ENCODE results near the gene CD300LG. TPM values are rescaled to one million over a fixed set of nuclear protein-coding genes. Genes with fewer than 3 reads are reported as not detected.
"Not testable (repeated sequence)": the region's sequence is repeated elsewhere in the genome, so short reads cannot be mapped to it uniquely, and the experiment has no call there.

Gene CD300LG
- total RNA-seq, result 1.6 TPM

DNA sequence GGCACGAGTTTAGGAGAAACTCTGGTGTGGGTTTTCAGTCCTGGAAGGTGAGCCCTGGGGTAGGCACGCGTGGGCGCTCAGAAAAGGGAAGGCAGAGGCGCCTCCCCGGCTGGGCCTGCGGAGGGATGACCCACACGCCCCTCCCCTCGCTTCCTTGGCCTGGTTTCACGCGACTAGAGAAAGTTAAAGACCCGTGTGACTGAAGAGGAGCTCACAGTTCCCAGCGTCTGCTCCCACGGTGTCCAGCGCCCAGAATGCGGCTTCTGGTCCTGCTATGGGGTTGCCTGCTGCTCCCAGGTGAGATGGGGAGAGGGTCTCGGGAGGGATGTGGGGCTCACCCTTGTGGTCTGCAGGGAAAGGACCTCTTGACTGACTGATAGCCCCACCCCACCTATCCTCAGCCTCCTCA lies at the start of gene CD300LG:
TSS of gene CD300LG (plus strand) at position 214 of the 409 bp plus-strand sequence. CDS start at position 255, 41 bp downstream.
- H3K9me3 ChIP-seq (ENCODE audit: control insufficient read depth in 3 of 3, low read length in 3 of 3), result no peaks in the 10 kb centered on the region
- H3K9ac ChIP-seq (ENCODE audit: low read depth in 1 of 3, low read length in 3 of 3), result peak within 1 kb of the TSS in 1 of 3 donors; percentile 50
- peaks cover 2 to 7% (median 2%) of the 10 kb centered on the region in 3 donors for H3K27me3 ChIP-seq (ENCODE audit: control insufficient read depth in 3 of 3, insufficient read depth in 3 of 3, low read length in 3 of 3)
- H3K4me1 ChIP-seq (ENCODE audit: control insufficient read depth in 3 of 3, insufficient read depth in 3 of 3, low read length in 3 of 3), result peaks cover under 1 to 12% (median 7%) of the 10 kb centered on the region in 3 donors
- H3K27ac ChIP-seq (ENCODE audit: low read depth, low read length), result no peak within 1 kb of the TSS
- H3K4me3 ChIP-seq (ENCODE audit: low read length in 3 of 3), result peak within 1 kb of the TSS in 1 of 3 donors; percentile 35
- no peaks in the 10 kb centered on the region for H3K36me3 ChIP-seq (ENCODE audit: control insufficient read depth in 3 of 3, insufficient read depth in 3 of 3, low read length in 3 of 3)

- not testable (repeated sequence) for H3K27me3 ChIP-seq (ENCODE audit: control insufficient read depth in 3 of 3, insufficient read depth in 3 of 3, low read length in 3 of 3); H3K27ac ChIP-seq (ENCODE audit: low read depth, low read length); H3K9ac ChIP-seq (ENCODE audit: low read depth in 1 of 3, low read length in 3 of 3)
These were observed 49.0 kb upstream of the CD300LG start for GRCh38 chr17:43798024-43798423.

DNA sequence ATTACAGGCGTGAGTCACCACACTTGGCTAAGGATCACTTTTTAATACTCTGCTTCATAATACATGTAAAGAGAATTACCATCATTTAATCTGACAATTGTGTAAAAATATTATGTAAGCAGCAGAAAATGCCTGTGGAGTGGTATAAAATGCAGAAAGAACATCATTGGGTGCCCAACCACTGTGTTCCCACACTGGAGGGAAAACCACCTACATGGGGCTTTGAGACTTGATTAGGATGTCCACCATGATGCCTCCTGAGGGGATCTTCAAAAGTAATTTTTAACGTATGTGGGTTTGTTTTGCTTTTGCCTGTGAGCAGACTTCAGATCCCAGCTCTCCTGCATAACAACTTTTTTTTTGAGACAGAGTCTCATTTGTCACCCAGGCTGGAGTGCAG lies 47.9 kb upstream of the CD300LG start:
- Histone ChIP-seq H3K4me1 (ENCODE audit: control insufficient read depth in 3 of 3, insufficient read depth in 3 of 3, low read length in 3 of 3) (no peaks in the 10 kb centered on the region), H3K4me3 (ENCODE audit: low read length in 3 of 3) (no peak overlapping the region), H3K36me3 (ENCODE audit: control insufficient read depth in 3 of 3, insufficient read depth in 3 of 3, low read length in 3 of 3) (no peaks in the 10 kb centered on the region), H3K9ac (ENCODE audit: low read depth in 1 of 3, low read length in 3 of 3) (no peak overlapping the region), H3K27ac (ENCODE audit: low read depth, low read length) (no peak overlapping the region), H3K27me3 (ENCODE audit: control insufficient read depth in 3 of 3, insufficient read depth in 3 of 3, low read length in 3 of 3) (no peaks in the 10 kb centered on the region), H3K9me3 (ENCODE audit: control insufficient read depth in 3 of 3, low read length in 3 of 3) (no peaks in the 10 kb centered on the region)

More at GRCh38 chr17:43798024-43798423, 49.0 kb upstream of the CD300LG start:
- not testable (repeated sequence) for H3K36me3 ChIP-seq (ENCODE audit: control insufficient read depth in 3 of 3, insufficient read depth in 3 of 3, low read length in 3 of 3); H3K4me3 ChIP-seq (ENCODE audit: low read length in 3 of 3); H3K9me3 ChIP-seq (ENCODE audit: control insufficient read depth in 3 of 3, low read length in 3 of 3); H3K4me1 ChIP-seq (ENCODE audit: control insufficient read depth in 3 of 3, insufficient read depth in 3 of 3, low read length in 3 of 3)

- H3K36me3 ChIP-seq (ENCODE audit: control insufficient read depth in 3 of 3, insufficient read depth in 3 of 3, low read length in 3 of 3), result no peaks in the 10 kb centered on the region
These were observed 46.2 kb upstream of the CD300LG start for GRCh38 chr17:43800736-43801135.

DNA sequence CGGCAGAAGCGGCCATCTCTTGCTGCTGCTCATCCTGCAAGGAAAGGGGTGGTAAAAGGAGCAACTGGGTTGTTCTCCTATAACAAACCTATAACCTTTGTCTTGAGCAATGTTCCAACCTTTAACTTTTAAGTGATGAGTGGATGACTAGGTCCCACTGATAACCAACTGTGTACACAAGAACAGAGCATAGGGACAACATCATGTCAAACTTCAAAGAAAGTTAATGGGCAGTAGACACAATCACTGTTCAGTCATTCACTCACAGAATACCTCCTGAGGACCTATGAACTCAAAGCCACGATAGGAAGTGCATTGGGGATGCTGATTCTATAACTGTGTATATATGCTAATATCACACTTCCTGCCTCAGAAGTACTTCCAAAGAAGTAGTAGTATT lies 45.1 kb upstream of the CD300LG start:
- no peak overlapping the region for H3K4me3 ChIP-seq (ENCODE audit: low read length in 3 of 3)
- H3K9ac ChIP-seq (ENCODE audit: low read depth in 1 of 3, low read length in 3 of 3), result no peak overlapping the region
- no peak overlapping the region for H3K27ac ChIP-seq (ENCODE audit: low read depth, low read length)
- H3K27me3 ChIP-seq (ENCODE audit: control insufficient read depth in 3 of 3, insufficient read depth in 3 of 3, low read length in 3 of 3), result no peaks in the 10 kb centered on the region
- H3K9me3 ChIP-seq (ENCODE audit: control insufficient read depth in 3 of 3, low read length in 3 of 3), result no peaks in the 10 kb centered on the region
- no peaks in the 10 kb centered on the region for H3K4me1 ChIP-seq (ENCODE audit: control insufficient read depth in 3 of 3, insufficient read depth in 3 of 3, low read length in 3 of 3)
- H3K36me3 ChIP-seq (ENCODE audit: control insufficient read depth in 3 of 3, insufficient read depth in 3 of 3, low read length in 3 of 3), result no peaks in the 10 kb centered on the region

More at GRCh38 chr17:43800736-43801135, 46.2 kb upstream of the CD300LG start:
- Histone ChIP-seq H3K4me1 (ENCODE audit: control insufficient read depth in 3 of 3, insufficient read depth in 3 of 3, low read length in 3 of 3) (no peaks in the 10 kb centered on the region), H3K4me3 (ENCODE audit: low read length in 3 of 3) (no peak overlapping the region), H3K9me3 (ENCODE audit: control insufficient read depth in 3 of 3, low read length in 3 of 3) (no peaks in the 10 kb centered on the region), H3K27ac (ENCODE audit: low read depth, low read length) (no peak overlapping the region), H3K27me3 (ENCODE audit: control insufficient read depth in 3 of 3, insufficient read depth in 3 of 3, low read length in 3 of 3) (no peaks in the 10 kb centered on the region), H3K9ac (ENCODE audit: low read depth in 1 of 3, low read length in 3 of 3) (no peak overlapping the region)

DNA sequence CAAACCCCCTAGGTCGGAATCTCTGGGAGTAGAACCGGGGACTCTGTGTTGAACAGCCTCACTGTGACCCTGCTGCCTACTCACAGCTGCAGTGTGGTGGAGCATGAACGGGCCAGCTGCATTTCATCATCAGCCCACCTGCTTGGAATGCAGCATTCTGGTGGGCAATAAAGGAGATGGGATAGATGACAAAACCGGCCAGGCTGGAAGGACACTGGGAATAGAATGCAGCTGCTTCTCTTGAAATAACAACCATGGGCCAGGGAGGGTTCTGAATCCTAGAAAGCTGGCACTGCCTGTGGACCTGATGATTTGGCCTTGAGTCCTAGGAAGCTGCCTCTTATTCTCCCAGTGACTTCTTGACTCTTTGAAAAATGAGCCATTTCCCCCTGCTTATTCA lies 43.2 kb upstream of the CD300LG start:
- Histone ChIP-seq H3K9ac (ENCODE audit: low read depth in 1 of 3, low read length in 3 of 3) (no peak overlapping the region), H3K9me3 (ENCODE audit: control insufficient read depth in 3 of 3, low read length in 3 of 3) (no peaks in the 10 kb centered on the region), H3K4me1 (ENCODE audit: control insufficient read depth in 3 of 3, insufficient read depth in 3 of 3, low read length in 3 of 3) (no peaks in the 10 kb centered on the region), H3K27me3 (ENCODE audit: control insufficient read depth in 3 of 3, insufficient read depth in 3 of 3, low read length in 3 of 3) (no peaks in the 10 kb centered on the region), H3K27ac (ENCODE audit: low read depth, low read length) (no peak overlapping the region), H3K36me3 (ENCODE audit: control insufficient read depth in 3 of 3, insufficient read depth in 3 of 3, low read length in 3 of 3) (no peaks in the 10 kb centered on the region), H3K4me3 (ENCODE audit: low read length in 3 of 3) (no peak overlapping the region)

DNA sequence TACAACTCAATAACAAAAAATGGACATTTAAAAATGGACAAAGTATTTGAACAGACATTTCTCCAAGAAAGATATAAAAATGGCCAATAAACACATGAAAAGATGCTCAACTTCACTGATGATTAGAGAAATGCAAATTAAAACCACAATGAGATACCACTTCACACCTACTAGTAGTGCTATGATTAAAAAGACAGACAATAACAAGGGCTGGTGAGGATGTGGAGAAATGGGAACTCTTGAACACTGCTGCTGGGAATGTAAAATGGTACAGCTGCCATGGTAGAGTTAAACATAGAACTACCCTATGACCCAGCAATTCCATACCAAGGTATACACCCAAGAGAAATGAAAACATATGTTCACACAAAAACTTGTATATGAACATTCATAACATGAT lies 41.9 kb upstream of the CD300LG start:
- Histone ChIP-seq H3K27me3 (ENCODE audit: control insufficient read depth in 3 of 3, insufficient read depth in 3 of 3, low read length in 3 of 3) (no peaks in the 10 kb centered on the region), H3K9me3 (ENCODE audit: control insufficient read depth in 3 of 3, low read length in 3 of 3) (no peaks in the 10 kb centered on the region), H3K27ac (ENCODE audit: low read depth, low read length) (no peak overlapping the region), H3K4me3 (ENCODE audit: low read length in 3 of 3) (no peak overlapping the region), H3K36me3 (ENCODE audit: control insufficient read depth in 3 of 3, insufficient read depth in 3 of 3, low read length in 3 of 3) (no peaks in the 10 kb centered on the region), H3K4me1 (ENCODE audit: control insufficient read depth in 3 of 3, insufficient read depth in 3 of 3, low read length in 3 of 3) (no peaks in the 10 kb centered on the region), H3K9ac (ENCODE audit: low read depth in 1 of 3, low read length in 3 of 3) (no peak overlapping the region)

GRCh38 chr17:43808076-43808475 lies 38.9 kb upstream of the CD300LG start:
- Histone ChIP-seq H3K27me3 (ENCODE audit: control insufficient read depth in 3 of 3, insufficient read depth in 3 of 3, low read length in 3 of 3) (no peaks in the 10 kb centered on the region), H3K36me3 (ENCODE audit: control insufficient read depth in 3 of 3, insufficient read depth in 3 of 3, low read length in 3 of 3) (peaks cover 0 to 2% (median 0%) of the 10 kb centered on the region in 3 donors), H3K9me3 (ENCODE audit: control insufficient read depth in 3 of 3, low read length in 3 of 3) (no peaks in the 10 kb centered on the region), H3K9ac (ENCODE audit: low read depth in 1 of 3, low read length in 3 of 3) (no peak overlapping the region), H3K4me1 (ENCODE audit: control insufficient read depth in 3 of 3, insufficient read depth in 3 of 3, low read length in 3 of 3) (no peaks in the 10 kb centered on the region), H3K27ac (ENCODE audit: low read depth, low read length) (no peak overlapping the region), H3K4me3 (ENCODE audit: low read length in 3 of 3) (no peak overlapping the region)

- Histone ChIP-seq H3K9ac (ENCODE audit: low read depth in 1 of 3, low read length in 3 of 3) (no peak overlapping the region), H3K27me3 (ENCODE audit: control insufficient read depth in 3 of 3, insufficient read depth in 3 of 3, low read length in 3 of 3) (no peaks in the 10 kb centered on the region), H3K4me1 (ENCODE audit: control insufficient read depth in 3 of 3, insufficient read depth in 3 of 3, low read length in 3 of 3) (no peaks in the 10 kb centered on the region), H3K4me3 (ENCODE audit: low read length in 3 of 3) (no peak overlapping the region), H3K9me3 (ENCODE audit: control insufficient read depth in 3 of 3, low read length in 3 of 3) (no peaks in the 10 kb centered on the region), H3K36me3 (ENCODE audit: control insufficient read depth in 3 of 3, insufficient read depth in 3 of 3, low read length in 3 of 3) (peaks cover 0 to 2% (median 0%) of the 10 kb centered on the region in 3 donors), H3K27ac (ENCODE audit: low read depth, low read length) (no peak overlapping the region)
These were observed 37.9 kb upstream of the CD300LG start for GRCh38 chr17:43809121-43809520.

DNA sequence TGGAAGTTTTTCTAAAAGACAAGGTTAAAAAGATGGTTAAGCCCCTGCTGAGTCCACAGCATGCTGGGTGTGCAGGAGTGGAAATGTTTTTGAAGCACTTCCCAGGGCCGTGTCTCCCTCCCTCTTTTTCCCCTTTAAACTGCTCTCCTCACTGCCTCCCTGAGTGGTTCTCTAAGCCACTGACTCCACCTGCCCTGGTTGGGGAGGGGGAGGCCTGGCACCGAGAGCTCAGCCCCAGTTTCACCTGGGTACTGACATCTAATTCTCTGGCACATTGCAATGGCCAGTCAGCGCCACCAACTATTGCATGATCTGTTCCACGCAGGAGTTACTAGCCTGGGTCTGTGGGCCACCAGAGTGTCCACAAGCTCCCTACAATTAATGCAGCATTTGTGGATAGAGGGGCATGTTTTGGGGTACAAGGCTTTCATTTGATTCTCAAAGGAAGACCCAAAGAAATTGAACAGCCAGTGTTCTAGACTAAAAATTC lies 36.7 kb upstream of the CD300LG start:
- Histone ChIP-seq H3K36me3 (ENCODE audit: control insufficient read depth in 3 of 3, insufficient read depth in 3 of 3, low read length in 3 of 3) (peaks cover 0 to 2% (median 0%) of the 10 kb centered on the region in 3 donors), H3K4me1 (ENCODE audit: control insufficient read depth in 3 of 3, insufficient read depth in 3 of 3, low read length in 3 of 3) (no peaks in the 10 kb centered on the region), H3K9me3 (ENCODE audit: control insufficient read depth in 3 of 3, low read length in 3 of 3) (no peaks in the 10 kb centered on the region), H3K27ac (ENCODE audit: low read depth, low read length) (no peak overlapping the region), H3K4me3 (ENCODE audit: low read length in 3 of 3) (no peak overlapping the region), H3K27me3 (ENCODE audit: control insufficient read depth in 3 of 3, insufficient read depth in 3 of 3, low read length in 3 of 3) (no peaks in the 10 kb centered on the region), H3K9ac (ENCODE audit: low read depth in 1 of 3, low read length in 3 of 3) (no peak overlapping the region)

Measured in skeletal muscle tissue (tissue), 4 donors.